Left renal cortex interstitium (tissue), 4 donors: ENCODE data around the gene TRIP12. TPM values are rescaled to one million over a fixed set of nuclear protein-coding genes. Genes with fewer than 3 reads are reported as not detected.
"Not testable (repeated sequence)": the region's sequence is repeated elsewhere in the genome, so short reads cannot be mapped to it uniquely, and the experiment has no call there.

Experiments used
- DNase-seq, 4 donors: peaks; one replicate each; pipeline ENCODE4 v3.0.0-alpha.2; 2013; ENCODE audit warnings: low read depth in 4 of 4, low spot score in 2 of 4, missing footprints in 1 of 4
- polyA plus RNA-seq, 4 donors: library from polyadenylated mRNA; unstranded; fragments of 120-200 nt; gene quantifications; one replicate each; pipeline ENCODE4 v1.2.1, GENCODE V29; 2013; ENCODE audit not compliant: insufficient read length in 4 of 4

Gene TRIP12
- polyA plus RNA-seq, 4 donors, result 162 to 194 (median 186) TPM

DNA sequence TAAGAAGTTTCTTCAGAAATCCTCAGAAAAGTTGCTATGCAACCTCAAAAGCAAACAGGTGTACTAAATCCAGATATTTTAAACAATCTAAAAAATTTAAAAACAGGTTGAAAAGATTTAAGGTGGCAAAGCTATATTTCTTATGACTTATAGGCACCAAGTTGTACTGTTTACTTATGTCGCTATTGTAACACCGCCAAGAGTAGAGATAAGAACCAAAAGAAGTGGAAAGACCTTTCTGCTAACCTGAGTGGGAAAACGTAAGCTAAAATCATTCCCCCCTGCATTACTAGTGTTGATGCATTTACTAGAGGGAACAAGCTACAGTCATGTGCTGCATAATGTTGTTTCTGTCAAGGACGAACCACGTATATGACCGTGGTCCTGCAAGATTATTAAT, 83.1 kb downstream of the TRIP12 start:
- DNase-seq, result no peak

DNA sequence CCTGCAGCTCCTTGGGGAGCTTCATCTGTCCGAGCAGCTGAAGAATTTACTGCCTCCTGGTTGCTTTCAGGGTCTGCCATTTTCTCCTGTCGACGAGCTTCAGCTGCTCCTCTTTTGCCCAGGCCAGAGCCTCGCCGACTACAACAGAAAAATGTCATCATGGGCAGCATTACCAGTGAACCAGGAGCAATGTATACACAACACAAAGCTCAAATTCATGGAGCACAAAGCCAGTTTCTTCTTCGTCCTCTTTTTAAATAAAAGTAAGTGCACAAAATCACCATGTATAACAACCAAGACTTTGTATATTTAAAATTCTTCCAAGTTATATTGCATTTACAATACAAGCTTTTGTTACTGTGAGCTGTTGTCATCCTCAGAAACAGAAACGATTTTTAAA, 85.0 kb downstream of the TRIP12 start:
- no peak for DNase-seq

DNA sequence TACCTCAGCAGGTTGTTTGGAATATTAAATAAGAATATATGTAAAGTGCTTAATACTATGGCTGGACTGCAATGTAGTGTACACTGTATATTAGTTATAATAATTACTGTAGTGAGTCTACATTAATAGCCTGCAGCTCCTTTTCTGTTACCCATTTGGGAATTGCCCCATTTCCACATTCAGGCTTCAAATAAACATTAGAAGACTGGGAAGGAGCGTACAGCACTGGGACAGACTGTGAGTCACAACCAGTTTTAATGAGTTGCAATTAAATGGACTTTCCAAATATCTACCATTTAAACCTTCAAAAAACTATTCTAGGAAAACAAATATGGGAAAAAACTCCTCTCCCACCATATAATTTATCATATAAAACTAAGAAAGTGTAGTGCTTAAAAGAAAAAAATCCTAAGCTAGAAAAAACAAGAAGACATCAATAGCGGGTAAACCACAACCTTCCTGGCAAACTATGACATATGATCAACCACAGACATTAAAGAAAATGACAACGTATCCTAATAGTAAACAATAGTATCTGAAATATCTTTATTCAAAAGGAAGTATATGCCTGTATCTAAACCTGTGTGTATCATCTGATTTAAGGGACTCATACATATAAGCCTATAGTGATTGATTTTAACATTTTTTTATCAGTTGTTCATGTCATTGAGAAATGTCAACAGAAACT, 86.1 kb downstream of the TRIP12 start:
- DNase-seq, result no peak

DNA sequence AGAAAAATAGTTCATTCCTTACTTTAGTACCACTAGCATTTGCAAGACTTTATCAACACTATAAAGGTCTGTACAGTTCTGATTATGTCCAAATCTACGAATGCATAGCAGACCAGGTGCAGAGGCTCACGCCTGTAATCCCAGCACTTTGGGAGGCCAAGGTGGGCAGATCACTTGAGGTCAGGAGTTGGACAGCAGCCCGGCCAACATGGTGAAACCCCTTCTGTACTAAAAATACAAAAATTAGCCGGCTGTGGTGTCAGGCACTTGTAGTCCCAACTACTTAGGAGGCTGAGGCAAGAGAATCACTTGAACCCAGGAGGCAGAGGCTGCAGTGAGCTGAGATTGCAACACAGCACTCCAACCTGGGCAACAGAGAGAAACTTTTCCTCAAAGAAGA, 87.4 kb downstream of the TRIP12 start:
- not testable (repeated sequence) for DNase-seq

DNA sequence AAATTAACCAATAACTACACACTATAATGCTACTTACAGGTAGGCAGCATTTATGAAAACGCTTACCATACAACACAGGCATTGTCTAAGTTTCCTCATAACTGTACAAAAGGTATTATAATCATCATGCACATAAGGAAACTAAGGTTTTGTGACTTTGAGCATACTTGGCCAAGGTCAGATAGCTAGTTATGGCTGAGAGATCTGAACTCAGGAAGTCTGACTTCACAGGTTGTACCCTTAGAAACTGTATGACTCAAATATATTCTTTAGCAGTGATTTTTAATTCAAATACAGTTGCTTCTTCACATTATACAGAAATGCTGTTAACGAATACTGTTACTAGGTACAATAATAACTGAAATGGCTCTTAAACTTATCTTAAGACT, 89.3 kb downstream of the TRIP12 start:
- DNase-seq, result no peak

DNA sequence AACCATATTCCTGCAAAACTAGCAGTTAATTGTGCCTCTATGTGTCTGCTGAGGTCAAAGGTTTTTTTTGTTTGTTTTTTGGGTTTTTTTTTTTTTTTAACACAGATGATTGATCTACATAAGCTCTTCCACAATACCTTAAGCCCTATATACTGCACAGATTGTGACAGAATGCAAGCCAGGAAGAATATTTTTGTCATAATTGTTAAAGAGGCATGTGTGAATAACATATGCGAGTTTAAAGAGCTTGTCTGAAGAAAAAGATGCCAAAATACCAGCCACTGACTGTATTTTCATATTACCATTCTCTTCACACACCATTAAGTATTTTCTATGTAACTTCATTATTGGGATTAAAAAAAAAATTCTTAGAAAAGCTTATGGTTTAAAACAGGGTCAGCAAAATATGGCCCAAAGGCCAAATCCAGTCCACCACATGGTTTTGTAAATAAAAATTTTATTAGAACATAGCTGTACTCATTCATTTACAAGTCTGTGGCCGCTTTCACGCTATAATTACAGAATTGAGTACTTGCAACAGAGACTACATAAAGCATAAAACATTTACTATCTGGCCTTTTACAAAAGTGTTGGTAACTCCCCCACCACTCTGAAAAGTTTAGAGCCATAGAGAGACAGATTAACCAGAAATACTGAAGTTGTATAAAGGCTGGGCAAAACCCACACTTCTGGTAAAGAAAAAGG, 89.9 kb downstream of the TRIP12 start:
- no peak for DNase-seq

DNA sequence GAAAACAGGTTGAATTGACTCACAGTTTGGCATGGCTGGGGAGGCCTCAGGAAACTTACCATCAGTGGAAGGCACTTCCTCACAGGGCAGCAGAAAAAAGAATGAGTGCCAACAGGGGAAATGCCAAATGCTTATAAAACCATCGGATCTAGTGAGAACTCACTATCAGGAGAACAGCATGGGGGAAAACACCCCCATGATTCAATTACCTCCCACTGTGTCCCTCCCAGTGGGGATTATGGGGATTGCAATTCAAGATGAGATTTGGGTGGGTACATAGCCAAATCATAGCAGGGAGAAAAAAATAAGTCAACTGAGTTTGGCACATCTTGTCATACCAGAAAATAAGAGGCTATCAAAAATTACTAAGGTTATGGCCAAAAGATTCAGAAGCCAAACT, 96.3 kb downstream of the TRIP12 start:
- DNase-seq, result no peak

DNA sequence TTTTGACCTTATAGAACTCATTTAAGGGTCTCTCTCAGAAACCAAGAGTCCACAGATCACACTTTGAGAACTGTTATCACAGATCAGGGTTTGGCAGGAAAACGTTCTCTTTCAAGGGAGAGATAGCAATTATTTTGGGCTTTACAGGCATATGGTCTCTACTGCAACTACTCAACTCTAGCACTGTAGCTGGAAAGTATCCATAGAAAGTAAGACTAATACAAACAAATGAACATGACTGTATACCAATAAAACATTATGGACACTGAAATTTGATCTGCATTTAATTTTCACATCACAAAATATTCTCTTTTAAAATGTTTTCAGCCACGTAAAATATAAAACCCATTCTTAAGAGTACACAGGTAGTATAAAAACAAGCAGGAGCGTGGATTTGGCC, 100.5 kb downstream of the TRIP12 start:
- DNase-seq, result no peak

DNA sequence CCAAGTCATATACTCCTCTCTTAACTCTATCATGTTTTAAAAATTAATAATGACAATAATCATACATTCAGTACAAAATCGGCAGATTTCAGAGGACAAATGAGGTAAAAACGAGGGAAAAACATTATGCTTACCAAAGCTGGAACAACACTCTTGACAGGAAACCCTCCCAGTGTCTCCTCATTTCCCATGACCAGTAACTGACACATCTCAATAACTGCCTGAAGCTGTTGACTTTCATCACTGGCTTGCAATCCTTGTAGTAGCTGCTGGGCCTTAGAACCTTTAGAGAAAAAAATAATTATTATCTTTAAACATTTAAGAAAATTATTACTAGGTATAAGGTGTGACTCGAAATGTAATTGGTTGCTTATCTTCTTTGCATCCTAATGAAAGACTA, 103.6 kb downstream of the TRIP12 start:
- no peak for DNase-seq

DNA sequence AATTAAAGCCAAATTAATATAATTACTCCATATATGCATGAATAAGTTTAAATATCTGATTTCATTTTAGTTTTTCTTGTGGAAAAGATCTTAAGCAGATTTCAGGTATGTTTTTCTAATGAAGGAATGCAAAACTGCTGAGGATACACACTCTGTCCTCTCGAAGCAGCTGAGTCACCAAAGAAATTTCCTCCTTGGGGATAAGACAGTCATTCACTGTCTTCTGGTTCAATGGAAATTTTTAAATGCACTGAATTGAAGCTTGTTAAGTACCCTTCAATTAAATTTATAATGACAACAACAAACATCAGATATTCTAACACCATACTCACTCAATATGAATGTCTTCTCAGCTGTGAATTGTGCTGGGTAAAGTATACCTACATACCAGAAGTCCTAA, 106.0 kb downstream of the TRIP12 start:
- DNase-seq, result no peak

DNA sequence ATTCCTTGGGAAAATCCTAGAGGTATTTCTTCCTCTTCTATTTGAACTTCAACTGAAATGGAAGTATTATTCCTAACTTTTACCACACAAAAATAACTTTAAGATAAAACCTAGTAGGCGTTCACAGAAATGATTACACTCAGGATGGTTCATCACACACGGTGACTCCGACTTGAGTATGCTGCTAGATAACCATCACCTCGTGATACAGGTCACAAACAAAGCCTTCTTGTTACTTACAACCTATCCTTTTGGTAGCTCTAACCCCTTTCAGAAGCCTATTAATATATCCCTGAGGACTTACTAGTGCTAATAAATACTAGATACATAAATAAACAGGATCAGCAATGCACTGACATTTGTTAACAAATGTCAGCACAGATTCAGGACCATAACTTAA, 106.5 kb downstream of the TRIP12 start:
- no peak for DNase-seq

DNA sequence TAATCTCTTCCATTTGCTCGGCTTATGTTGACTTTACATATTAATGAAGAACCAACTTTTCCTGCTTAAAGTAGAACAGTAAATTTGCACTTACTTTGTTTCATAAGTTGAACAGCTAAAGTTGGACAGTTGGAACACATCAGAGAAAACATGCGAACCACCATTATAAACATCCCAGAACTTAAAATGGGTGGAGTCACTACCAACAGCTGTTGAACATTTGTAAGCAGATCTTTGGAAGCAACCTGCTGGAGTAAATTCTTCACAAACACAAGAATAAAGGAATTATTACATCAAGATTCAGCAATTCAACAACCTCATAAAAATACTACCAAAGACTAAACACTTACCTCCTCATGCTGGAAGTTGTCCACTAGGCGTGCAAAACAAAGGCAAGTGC, 111.0 kb downstream of the TRIP12 start:
- DNase-seq, result no peak

DNA sequence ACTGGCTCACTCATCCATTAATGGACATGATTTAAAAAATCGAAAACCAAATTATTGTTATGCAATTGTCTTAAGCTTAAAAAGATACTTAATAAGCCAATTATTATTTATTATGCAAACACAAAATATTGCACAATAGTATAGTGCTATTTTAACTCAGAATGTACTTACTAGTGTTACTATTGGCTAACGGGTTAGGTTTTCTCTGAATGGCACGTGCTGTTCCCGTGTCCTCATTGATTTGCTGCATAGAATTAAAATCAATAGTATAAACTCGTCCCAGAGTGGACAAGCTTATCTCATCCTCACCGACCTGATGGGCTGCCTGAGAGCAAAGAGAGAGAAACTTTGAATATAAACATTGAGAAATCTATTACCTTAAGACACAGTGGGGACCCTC, 116.2 kb downstream of the TRIP12 start:
- no peak for DNase-seq

DNA sequence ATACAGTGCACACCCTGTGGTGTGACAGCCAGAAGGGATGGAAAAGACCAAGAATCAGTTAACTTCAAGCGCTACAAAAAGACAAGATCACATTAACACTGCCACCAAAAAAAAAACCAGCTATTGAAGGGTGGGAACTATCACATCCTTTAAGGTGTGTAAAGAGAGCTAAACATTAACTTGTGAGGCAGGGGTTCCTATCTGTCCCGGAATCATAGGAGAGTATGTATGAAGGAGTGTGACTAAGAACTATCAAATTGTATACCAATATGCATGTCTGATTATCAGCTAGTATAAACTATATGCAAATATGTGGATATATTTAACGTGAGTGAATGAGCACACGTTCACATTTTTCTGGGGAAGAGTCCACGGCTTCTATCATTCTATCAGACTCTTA, 119.0 kb downstream of the TRIP12 start:
- no peak for DNase-seq

DNA sequence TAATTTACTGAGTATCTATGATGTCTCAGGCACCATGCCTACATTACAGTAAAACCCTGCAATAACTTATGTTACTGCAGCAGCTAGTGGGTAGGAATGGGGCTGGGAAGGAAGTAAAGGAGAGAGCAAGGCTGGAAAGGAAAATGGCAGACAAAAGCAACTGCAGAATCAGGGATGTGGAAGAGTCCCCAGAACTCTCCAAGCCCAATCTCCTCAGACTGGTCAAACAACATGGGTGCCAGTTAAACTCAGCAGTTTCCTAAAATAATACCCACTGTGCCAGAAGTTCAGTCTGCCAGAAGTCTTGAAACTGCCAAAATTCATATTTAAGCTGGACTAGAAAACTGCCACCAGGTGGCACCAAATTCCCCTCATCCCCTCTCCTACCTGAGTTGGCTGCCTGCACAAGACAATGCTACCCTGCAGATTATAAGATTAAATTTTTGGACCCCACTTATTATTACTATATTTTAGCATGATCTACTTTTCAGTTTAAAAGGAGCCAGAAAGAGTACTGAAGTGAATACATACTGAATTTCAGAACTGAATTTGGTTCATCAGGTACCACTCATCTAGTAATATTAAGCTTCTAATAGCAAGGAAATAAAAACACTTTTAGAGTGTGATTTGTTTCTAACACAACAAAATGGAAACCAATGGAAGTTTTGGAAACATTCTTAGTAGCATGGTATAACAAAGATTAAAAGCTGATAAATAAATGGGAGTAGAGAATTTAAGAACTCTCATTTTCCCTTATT, 120.6 kb downstream of the TRIP12 start:
- peak in 3 of 4 donors; percentile 13 to 38 (median 25) for DNase-seq

DNA sequence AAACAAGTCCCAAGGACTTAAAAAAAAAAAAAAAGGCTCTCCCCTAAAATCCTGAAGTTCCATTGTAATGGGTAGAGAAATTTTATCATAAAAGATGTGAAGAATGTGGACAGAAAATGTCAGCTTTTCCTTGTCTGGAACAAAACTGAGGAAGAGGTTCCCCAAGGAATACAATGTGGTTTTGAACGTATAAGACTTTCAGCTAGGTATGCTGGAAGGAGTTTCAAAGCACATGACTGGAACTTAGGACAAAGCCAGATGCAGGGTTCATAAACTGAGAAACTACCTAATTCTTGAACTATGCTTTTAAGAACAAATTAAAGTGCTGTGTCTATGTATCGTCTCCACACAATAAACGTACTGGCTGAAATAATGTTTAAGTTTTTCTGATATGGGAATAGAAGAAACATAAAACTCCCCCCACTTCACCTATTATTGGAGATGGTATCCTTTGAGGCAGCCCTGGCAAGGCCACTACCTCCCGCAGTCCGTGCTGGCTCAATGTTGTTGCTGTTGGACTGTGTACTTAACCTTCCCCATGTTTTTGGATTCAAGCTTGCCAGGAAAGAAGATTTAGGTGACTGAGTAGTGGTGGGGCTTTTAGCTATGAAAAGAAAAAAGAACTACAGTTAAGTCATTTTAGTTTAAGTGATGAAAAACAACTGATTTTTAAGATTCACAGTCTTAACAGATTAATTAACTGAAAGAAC, 123.2 kb downstream of the TRIP12 start:
- DNase-seq, result no peak

DNA sequence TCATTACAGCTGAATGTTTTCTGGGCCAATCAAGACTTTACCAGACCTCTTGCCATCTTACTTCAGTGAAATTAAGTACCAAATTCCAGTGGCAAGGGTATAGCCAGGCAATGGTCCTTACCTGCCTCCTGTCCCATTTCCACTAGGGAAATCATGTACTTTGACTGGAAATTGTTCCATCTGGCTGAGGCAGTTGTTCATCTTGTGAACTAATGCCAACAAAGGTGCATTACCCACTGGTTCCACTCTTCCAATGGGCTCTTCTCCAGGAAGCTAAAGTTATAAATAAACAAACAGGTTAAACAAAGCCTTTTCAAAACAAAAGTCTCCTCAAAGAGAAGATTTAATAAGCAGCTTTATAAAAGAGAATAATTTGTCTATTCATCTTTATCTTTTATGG, 126.8 kb downstream of the TRIP12 start:
- no peak for DNase-seq

DNA sequence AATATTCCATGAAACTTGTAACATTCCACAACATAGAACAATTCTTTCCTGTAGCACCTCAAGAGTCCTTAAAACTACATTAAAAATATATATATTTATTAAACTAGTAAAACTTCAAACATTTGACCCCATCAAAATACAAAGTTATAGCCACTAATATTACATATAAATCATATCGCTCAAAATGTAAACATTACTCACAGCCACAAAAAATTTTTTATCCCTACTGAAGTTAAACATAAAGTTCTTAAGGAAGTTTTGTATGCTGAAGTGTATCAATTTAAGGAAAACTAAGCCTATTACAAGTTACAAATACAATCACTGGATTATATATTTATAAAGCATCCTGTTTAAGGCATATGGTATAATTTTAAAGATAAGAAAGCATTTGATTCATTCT, 127.2 kb downstream of the TRIP12 start:
- no peak for DNase-seq

DNA sequence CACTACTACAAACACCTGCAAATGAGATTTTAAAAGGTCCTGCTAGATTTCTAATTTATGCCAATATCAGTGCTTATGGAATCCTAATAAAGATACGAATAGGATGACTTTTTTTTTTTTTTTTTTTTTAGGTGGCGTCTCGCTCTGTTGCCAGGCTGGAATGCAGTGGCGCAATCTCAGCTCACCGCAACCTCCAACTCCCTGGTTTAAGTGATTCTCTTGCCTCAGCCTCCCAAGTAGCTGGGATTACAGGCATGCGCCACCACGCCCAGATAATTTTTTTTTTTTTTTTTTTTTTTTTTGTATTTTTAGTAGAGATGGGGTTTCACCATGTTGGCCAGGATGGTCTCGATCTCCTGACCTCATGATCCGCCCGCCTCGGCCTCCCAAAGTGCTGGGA, 135.5 kb downstream of the TRIP12 start:
- DNase-seq, result not testable (repeated sequence)

DNA sequence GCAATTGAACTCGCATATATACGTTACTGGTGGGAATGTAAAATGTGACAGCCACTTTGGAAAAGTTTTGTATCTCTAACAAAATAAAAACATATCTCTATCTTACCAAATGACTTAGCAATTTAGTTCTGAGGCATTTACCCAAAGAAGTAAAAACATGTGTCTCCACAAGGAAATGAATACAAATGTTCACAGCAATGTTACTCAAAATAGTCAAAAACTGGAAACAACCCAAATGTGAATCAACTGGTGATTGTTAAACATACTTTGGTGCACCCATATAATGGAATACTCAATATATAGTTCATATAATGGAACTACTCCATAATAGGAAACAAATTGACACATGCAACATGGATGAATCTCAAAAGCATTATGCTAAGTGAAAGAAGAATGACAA, 137.0 kb downstream of the TRIP12 start:
- no peak for DNase-seq

DNA sequence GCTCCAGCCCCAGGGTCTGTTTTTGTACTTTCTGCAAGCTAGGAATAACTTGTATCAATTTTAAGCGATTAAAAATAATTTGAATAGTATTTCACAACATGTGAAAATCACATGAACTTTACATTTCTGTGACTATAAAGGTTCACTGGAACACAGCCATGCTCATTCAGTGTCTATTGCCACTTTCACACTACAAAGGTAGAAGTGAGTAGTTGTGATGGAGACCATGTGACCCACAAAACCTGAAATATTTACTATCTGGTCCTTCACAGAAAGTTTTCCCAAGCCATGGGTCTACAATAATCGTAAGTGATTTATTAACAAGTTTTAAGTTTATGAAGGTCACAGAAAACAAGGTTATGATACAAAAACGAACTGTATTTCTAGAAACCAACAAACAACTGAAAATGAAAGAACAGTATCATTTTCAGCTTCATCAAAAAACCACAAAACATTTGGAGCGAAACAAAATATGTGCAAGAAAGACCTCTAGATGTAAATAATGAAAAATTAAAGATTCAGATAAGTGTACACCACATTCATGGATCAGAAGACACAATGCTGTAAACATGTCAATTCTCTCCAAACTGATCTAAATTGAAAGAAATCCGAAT, 138.6 kb downstream of the TRIP12 start:
- DNase-seq, result no peak
